ENCODE measurements around the gene EIF2B2. TPM values are rescaled to one million over a fixed set of nuclear protein-coding genes. Genes with fewer than 3 reads are reported as not detected.

Gene EIF2B2
- polyA plus RNA-seq, 2 donors = 13.3 to 42.9 TPM

- H3K27ac ChIP-seq (ENCODE audit: low read depth in 2 of 2, low read length in 1 of 2) = no peak overlapping the region
- H3K27me3 ChIP-seq (ENCODE audit: control insufficient read depth in 1 of 2, insufficient read depth in 2 of 2, low read length in 2 of 2) = no peaks in the 10 kb centered on the region
- no peak overlapping the region for H3K4me3 ChIP-seq (ENCODE audit: low read depth in 1 of 2, low read length in 2 of 2)
- peaks cover 0 to 2% of the 10 kb centered on the region in 2 donors for H3K4me1 ChIP-seq (ENCODE audit: control insufficient read depth in 2 of 2, insufficient read depth in 2 of 2, low read length in 1 of 2)
- 92 to 94% methylated on average over 2 of the region's 2 CpGs for WGBS, 2 donors
- H3K36me3 ChIP-seq (ENCODE audit: control insufficient read depth in 2 of 2, insufficient read depth in 2 of 2, low read length in 1 of 2) = peaks cover 3 to 6% of the 10 kb centered on the region in 2 donors
- no peaks in the 10 kb centered on the region for H3K9me3 ChIP-seq (ENCODE audit: control insufficient read depth in 2 of 2, insufficient read depth in 1 of 2, low read depth in 1 of 2, low read length in 1 of 2)
Measured at GRCh38 chr14:75025876-75026275, 23.2 kb downstream of the EIF2B2 start.

- WGBS, 2 donors = 0% methylated on average over 1 of the region's 1 CpG
- Histone ChIP-seq H3K36me3 (ENCODE audit: control insufficient read depth in 2 of 2, insufficient read depth in 2 of 2, low read length in 1 of 2) (peaks cover 2 to 8% of the 10 kb centered on the region in 2 donors), H3K27ac (ENCODE audit: low read depth in 2 of 2, low read length in 1 of 2) (no peak overlapping the region)
Measured at GRCh38 chr14:75030147-75030546, 27.4 kb downstream of the EIF2B2 start.

GRCh38 chr14:75032939-75033338, 30.2 kb downstream of the EIF2B2 start:
- Histone ChIP-seq H3K36me3 (ENCODE audit: control insufficient read depth in 2 of 2, insufficient read depth in 2 of 2, low read length in 1 of 2) (peaks cover 2 to 8% of the 10 kb centered on the region in 2 donors), H3K27ac (ENCODE audit: low read depth in 2 of 2, low read length in 1 of 2) (no peak overlapping the region), H3K4me1 (ENCODE audit: control insufficient read depth in 2 of 2, insufficient read depth in 2 of 2, low read length in 1 of 2) (no peaks in the 10 kb centered on the region), H3K9me3 (ENCODE audit: control insufficient read depth in 2 of 2, insufficient read depth in 1 of 2, low read depth in 1 of 2, low read length in 1 of 2) (no peaks in the 10 kb centered on the region), H3K27me3 (ENCODE audit: control insufficient read depth in 1 of 2, insufficient read depth in 2 of 2, low read length in 2 of 2) (no peaks in the 10 kb centered on the region), H3K4me3 (ENCODE audit: low read depth in 1 of 2, low read length in 2 of 2) (no peak overlapping the region)
- WGBS, 2 donors = 92 to 96% methylated on average over 2 of the region's 2 CpGs

More at GRCh38 chr14:75030147-75030546, 27.4 kb downstream of the EIF2B2 start:
- H3K27me3 ChIP-seq (ENCODE audit: control insufficient read depth in 1 of 2, insufficient read depth in 2 of 2, low read length in 2 of 2) = no peaks in the 10 kb centered on the region
- no peaks in the 10 kb centered on the region for H3K4me1 ChIP-seq (ENCODE audit: control insufficient read depth in 2 of 2, insufficient read depth in 2 of 2, low read length in 1 of 2)
- no peaks in the 10 kb centered on the region for H3K9me3 ChIP-seq (ENCODE audit: control insufficient read depth in 2 of 2, insufficient read depth in 1 of 2, low read depth in 1 of 2, low read length in 1 of 2)
- H3K4me3 ChIP-seq (ENCODE audit: low read depth in 1 of 2, low read length in 2 of 2) = no peak overlapping the region

- H3K4me1 ChIP-seq (ENCODE audit: control insufficient read depth in 2 of 2, insufficient read depth in 2 of 2, low read length in 1 of 2) = no peaks in the 10 kb centered on the region
- WGBS, 2 donors = 76 to 81% methylated on average over 1 of the region's 1 CpG
Measured at GRCh38 chr14:75040507-75040906, 37.8 kb downstream of the EIF2B2 start.

GRCh38 chr14:75040959-75041358, 38.2 kb downstream of the EIF2B2 start:
- Histone ChIP-seq H3K9me3 (ENCODE audit: control insufficient read depth in 2 of 2, insufficient read depth in 1 of 2, low read depth in 1 of 2, low read length in 1 of 2) (no peaks in the 10 kb centered on the region), H3K4me3 (ENCODE audit: low read depth in 1 of 2, low read length in 2 of 2) (no peak overlapping the region), H3K27me3 (ENCODE audit: control insufficient read depth in 1 of 2, insufficient read depth in 2 of 2, low read length in 2 of 2) (no peaks in the 10 kb centered on the region), H3K27ac (ENCODE audit: low read depth in 2 of 2, low read length in 1 of 2) (no peak overlapping the region), H3K4me1 (ENCODE audit: control insufficient read depth in 2 of 2, insufficient read depth in 2 of 2, low read length in 1 of 2) (no peaks in the 10 kb centered on the region), H3K36me3 (ENCODE audit: control insufficient read depth in 2 of 2, insufficient read depth in 2 of 2, low read length in 1 of 2) (peaks cover 0 to 3% of the 10 kb centered on the region in 2 donors)
- 98% methylated on average over 2 of the region's 2 CpGs for WGBS, 2 donors

More at GRCh38 chr14:75040507-75040906, 37.8 kb downstream of the EIF2B2 start:
- Histone ChIP-seq H3K36me3 (ENCODE audit: control insufficient read depth in 2 of 2, insufficient read depth in 2 of 2, low read length in 1 of 2) (peaks cover 0 to 3% of the 10 kb centered on the region in 2 donors), H3K9me3 (ENCODE audit: control insufficient read depth in 2 of 2, insufficient read depth in 1 of 2, low read depth in 1 of 2, low read length in 1 of 2) (no peaks in the 10 kb centered on the region), H3K27ac (ENCODE audit: low read depth in 2 of 2, low read length in 1 of 2) (no peak overlapping the region), H3K4me3 (ENCODE audit: low read depth in 1 of 2, low read length in 2 of 2) (no peak overlapping the region), H3K27me3 (ENCODE audit: control insufficient read depth in 1 of 2, insufficient read depth in 2 of 2, low read length in 2 of 2) (no peaks in the 10 kb centered on the region)

GRCh38 chr14:75041613-75042012, 38.9 kb downstream of the EIF2B2 start:
- WGBS, 2 donors = 79 to 92% methylated on average over 4 of the region's 4 CpGs
- Histone ChIP-seq H3K9me3 (ENCODE audit: control insufficient read depth in 2 of 2, insufficient read depth in 1 of 2, low read depth in 1 of 2, low read length in 1 of 2) (no peaks in the 10 kb centered on the region), H3K4me1 (ENCODE audit: control insufficient read depth in 2 of 2, insufficient read depth in 2 of 2, low read length in 1 of 2) (no peaks in the 10 kb centered on the region), H3K27me3 (ENCODE audit: control insufficient read depth in 1 of 2, insufficient read depth in 2 of 2, low read length in 2 of 2) (no peaks in the 10 kb centered on the region), H3K4me3 (ENCODE audit: low read depth in 1 of 2, low read length in 2 of 2) (no peak overlapping the region), H3K36me3 (ENCODE audit: control insufficient read depth in 2 of 2, insufficient read depth in 2 of 2, low read length in 1 of 2) (peaks cover 0 to 3% of the 10 kb centered on the region in 2 donors), H3K27ac (ENCODE audit: low read depth in 2 of 2, low read length in 1 of 2) (no peak overlapping the region)

GRCh38 chr14:75042035-75042434, 39.3 kb downstream of the EIF2B2 start:
- no peaks in the 10 kb centered on the region for H3K4me1 ChIP-seq (ENCODE audit: control insufficient read depth in 2 of 2, insufficient read depth in 2 of 2, low read length in 1 of 2)
- no peaks in the 10 kb centered on the region for H3K9me3 ChIP-seq (ENCODE audit: control insufficient read depth in 2 of 2, insufficient read depth in 1 of 2, low read depth in 1 of 2, low read length in 1 of 2)
- H3K27me3 ChIP-seq (ENCODE audit: control insufficient read depth in 1 of 2, insufficient read depth in 2 of 2, low read length in 2 of 2) = no peaks in the 10 kb centered on the region
- WGBS, 2 donors = 52 to 60% methylated on average over 6 of the region's 6 CpGs
- H3K27ac ChIP-seq (ENCODE audit: low read depth in 2 of 2, low read length in 1 of 2) = no peak overlapping the region
- no peak overlapping the region for H3K4me3 ChIP-seq (ENCODE audit: low read depth in 1 of 2, low read length in 2 of 2)
- peaks cover 0 to 3% of the 10 kb centered on the region in 2 donors for H3K36me3 ChIP-seq (ENCODE audit: control insufficient read depth in 2 of 2, insufficient read depth in 2 of 2, low read length in 1 of 2)

GRCh38 chr14:75044322-75044721, 41.6 kb downstream of the EIF2B2 start:
- no peaks in the 10 kb centered on the region for H3K27me3 ChIP-seq (ENCODE audit: control insufficient read depth in 1 of 2, insufficient read depth in 2 of 2, low read length in 2 of 2)
- H3K9me3 ChIP-seq (ENCODE audit: control insufficient read depth in 2 of 2, insufficient read depth in 1 of 2, low read depth in 1 of 2, low read length in 1 of 2) = no peaks in the 10 kb centered on the region
- no peak overlapping the region for H3K4me3 ChIP-seq (ENCODE audit: low read depth in 1 of 2, low read length in 2 of 2)
- peaks cover 0 to 3% of the 10 kb centered on the region in 2 donors for H3K36me3 ChIP-seq (ENCODE audit: control insufficient read depth in 2 of 2, insufficient read depth in 2 of 2, low read length in 1 of 2)
- no peak overlapping the region for H3K27ac ChIP-seq (ENCODE audit: low read depth in 2 of 2, low read length in 1 of 2)
- peaks cover 0 to under 1% of the 10 kb centered on the region in 2 donors for H3K4me1 ChIP-seq (ENCODE audit: control insufficient read depth in 2 of 2, insufficient read depth in 2 of 2, low read length in 1 of 2)
- 11 to 28% methylated on average over 2 of the region's 2 CpGs for WGBS, 2 donors

GRCh38 chr14:75044752-75045151, 42.0 kb downstream of the EIF2B2 start:
- Histone ChIP-seq H3K4me3 (ENCODE audit: low read depth in 1 of 2, low read length in 2 of 2) (no peak overlapping the region), H3K36me3 (ENCODE audit: control insufficient read depth in 2 of 2, insufficient read depth in 2 of 2, low read length in 1 of 2) (peaks cover 0 to 3% of the 10 kb centered on the region in 2 donors)

GRCh38 chr14:75046275-75046674, 43.6 kb downstream of the EIF2B2 start:
- 91 to 94% methylated on average over 5 of the region's 5 CpGs for WGBS, 2 donors
- Histone ChIP-seq H3K36me3 (ENCODE audit: control insufficient read depth in 2 of 2, insufficient read depth in 2 of 2, low read length in 1 of 2) (peaks cover 0 to 3% of the 10 kb centered on the region in 2 donors), H3K27ac (ENCODE audit: low read depth in 2 of 2, low read length in 1 of 2) (no peak overlapping the region), H3K27me3 (ENCODE audit: control insufficient read depth in 1 of 2, insufficient read depth in 2 of 2, low read length in 2 of 2) (no peaks in the 10 kb centered on the region), H3K4me3 (ENCODE audit: low read depth in 1 of 2, low read length in 2 of 2) (no peak overlapping the region), H3K4me1 (ENCODE audit: control insufficient read depth in 2 of 2, insufficient read depth in 2 of 2, low read length in 1 of 2) (peaks cover 0 to 2% of the 10 kb centered on the region in 2 donors), H3K9me3 (ENCODE audit: control insufficient read depth in 2 of 2, insufficient read depth in 1 of 2, low read depth in 1 of 2, low read length in 1 of 2) (no peaks in the 10 kb centered on the region)

More at GRCh38 chr14:75044752-75045151, 42.0 kb downstream of the EIF2B2 start:
- WGBS, 2 donors = 70 to 76% methylated on average over 8 of the region's 8 CpGs
- no peaks in the 10 kb centered on the region for H3K27me3 ChIP-seq (ENCODE audit: control insufficient read depth in 1 of 2, insufficient read depth in 2 of 2, low read length in 2 of 2)
- peaks cover 0 to 2% of the 10 kb centered on the region in 2 donors for H3K4me1 ChIP-seq (ENCODE audit: control insufficient read depth in 2 of 2, insufficient read depth in 2 of 2, low read length in 1 of 2)
- H3K9me3 ChIP-seq (ENCODE audit: control insufficient read depth in 2 of 2, insufficient read depth in 1 of 2, low read depth in 1 of 2, low read length in 1 of 2) = no peaks in the 10 kb centered on the region
- H3K27ac ChIP-seq (ENCODE audit: low read depth in 2 of 2, low read length in 1 of 2) = no peak overlapping the region

All from esophagus (tissue), 2 donors.